WTC11 (cell line): ENCODE data around the gene PDZD11. TPM values are rescaled to one million over a fixed set of nuclear protein-coding genes. Genes with fewer than 3 reads are reported as not detected.
"Not testable (repeated sequence)": the region's sequence is repeated elsewhere in the genome, so short reads cannot be mapped to it uniquely, and the experiment has no call there.

Source experiments
- ATAC-seq: fragments of 200-7000 bp; cut with Tn5 transposase; 2 replicates; pipeline ENCODE4 v1.10.0; 2021; ENCODE audit warnings: mild to moderate bottlenecking, moderate library complexity
- CTCF ChIA-PET: fragments of 300-600 bp; sonication (Branson Sonifier 250); formaldehyde crosslinking; loops from one replicate; lab custom pipeline; 2021; ENCODE audit warnings: antibody characterized with exemption; lab: Charles Lee
- POLR2A ChIA-PET: fragments of 350-600 bp; sonication (Branson Sonifier 250); formaldehyde crosslinking; loops from one replicate; lab custom pipeline; 2021; ENCODE audit warnings: antibody characterized with exemption; lab: Charles Lee
- DNase-seq: peaks from one replicate; pipeline ENCODE4 v3.0.0; 2021; ENCODE audit warnings: low spot score
- H3K27ac Mint-ChIP-seq: 2 replicates; pipeline ENCODE4 v1.8.0; 2021; ENCODE audit warnings: mixed read lengths
- H3K27me3 Mint-ChIP-seq: 2 replicates; pipeline ENCODE4 v1.8.0; 2021; ENCODE audit warnings: low read depth, mild to moderate bottlenecking, moderate library complexity, mixed read lengths
- H3K36me3 Mint-ChIP-seq: 2 replicates; pipeline ENCODE4 v1.8.0; 2021; ENCODE audit warnings: mixed read lengths
- H3K4me1 Mint-ChIP-seq: 2 replicates; pipeline ENCODE4 v1.8.0; 2022; ENCODE audit warnings: mixed read lengths
- H3K4me3 Mint-ChIP-seq: 2 replicates; pipeline ENCODE4 v1.8.0; 2021; ENCODE audit warnings: mild to moderate bottlenecking, moderate library complexity, mixed read lengths
- H3K9me3 Mint-ChIP-seq: 2 replicates; pipeline ENCODE4 v1.8.0; 2021; ENCODE audit warnings: mixed read lengths
- CREB1 ChIP-seq: sonication (generic); formaldehyde crosslinking; IDR thresholded peaks from 2 replicates; pipeline ENCODE4 v1.8.0; 2023; ENCODE audit warnings: mild to moderate bottlenecking, missing genetic modification reagents
- ERG ChIP-seq: fragments of 250-450 bp; sonication (Bioruptor Pico); IDR thresholded peaks from 2 replicates; pipeline ENCODE4 v1.8.0; 2021; ENCODE audit warnings: mild to moderate bottlenecking
- GABPB1 ChIP-seq: sonication (generic); formaldehyde crosslinking; IDR thresholded peaks from 2 replicates; pipeline ENCODE4 v1.8.1; 2023; ENCODE audit warnings: mild to moderate bottlenecking, missing genetic modification reagents
- GRHL2 ChIP-seq: fragments of 250-450 bp; sonication (Bioruptor Pico); IDR thresholded peaks from 2 replicates; pipeline ENCODE4 v1.8.0; 2022; ENCODE audit warnings: mild to moderate bottlenecking, moderate library complexity; ENCODE audit not compliant: insufficient replicate concordance, severe bottlenecking
- HMGXB4 ChIP-seq: sonication (generic); formaldehyde crosslinking; IDR thresholded peaks from 2 replicates; pipeline ENCODE4 v1.8.1; 2023; ENCODE audit warnings: mild to moderate bottlenecking, moderate library complexity, missing genetic modification reagents
- MLX ChIP-seq: sonication (generic); formaldehyde crosslinking; IDR thresholded peaks from 2 replicates; pipeline ENCODE4 v1.8.1; 2023; ENCODE audit warnings: mild to moderate bottlenecking, missing genetic modification reagents, moderate library complexity
- MXD4 ChIP-seq: fragments of 250-450 bp; sonication (Bioruptor Pico); IDR thresholded peaks from 2 replicates; pipeline ENCODE4 v1.8.0; 2021; ENCODE audit warnings: mild to moderate bottlenecking, moderate library complexity, borderline replicate concordance
- SMAD3 ChIP-seq: sonication (generic); formaldehyde crosslinking; IDR thresholded peaks from 2 replicates; pipeline ENCODE4 v1.8.0; 2022; ENCODE audit warnings: missing genetic modification reagents, mild to moderate bottlenecking, borderline replicate concordance
- SMAD4 ChIP-seq: sonication (generic); formaldehyde crosslinking; IDR thresholded peaks from 2 replicates; pipeline ENCODE4 v1.8.0; 2022; ENCODE audit warnings: mild to moderate bottlenecking, missing genetic modification reagents
- TEAD4 ChIP-seq: sonication (generic); formaldehyde crosslinking; IDR thresholded peaks from 2 replicates; pipeline ENCODE4 v1.8.0; 2022; ENCODE audit warnings: mild to moderate bottlenecking, missing genetic modification reagents
- ZMAT4 ChIP-seq: fragments of 250-450 bp; sonication (Bioruptor Pico); IDR thresholded peaks from 2 replicates; pipeline ENCODE4 v1.9.0; 2021; ENCODE audit warnings: mild to moderate bottlenecking
- ZNF317 ChIP-seq: sonication (generic); formaldehyde crosslinking; IDR thresholded peaks from 2 replicates; pipeline ENCODE4 v1.8.1; 2023; ENCODE audit warnings: low read depth, mild to moderate bottlenecking, moderate library complexity, missing genetic modification reagents, borderline replicate concordance
- ZNF423 ChIP-seq: fragments of 250-450 bp; sonication (Bioruptor Pico); IDR thresholded peaks from 2 replicates; pipeline ENCODE4 v2.1.2; 2022; ENCODE audit warnings: mild to moderate bottlenecking, moderate library complexity
- ZNF425 ChIP-seq: fragments of 250-450 bp; sonication (Bioruptor Pico); conservative IDR thresholded peaks from 2 replicates; pipeline ENCODE4 v1.9.0; 2021; ENCODE audit warnings: mild to moderate bottlenecking
- ZNF512 ChIP-seq: sonication (generic); formaldehyde crosslinking; IDR thresholded peaks from 2 replicates; pipeline ENCODE4 v1.8.1; 2022; ENCODE audit warnings: missing genetic modification reagents, borderline replicate concordance
- ZNF532 ChIP-seq: fragments of 250-450 bp; sonication (Bioruptor Pico); IDR thresholded peaks from 2 replicates; pipeline ENCODE4 v1.9.0; 2021; ENCODE audit warnings: mild to moderate bottlenecking, borderline replicate concordance
- ZSCAN18 ChIP-seq: fragments of 250-450 bp; sonication (Bioruptor Pico); IDR thresholded peaks from 2 replicates; pipeline ENCODE4 v2.1.2; 2022; ENCODE audit warnings: mild to moderate bottlenecking, moderate library complexity
- total RNA-seq: library from RNA; stranded (reverse); gene quantifications from 3 replicates; pipeline ENCODE4 v1.2.3, GENCODE V29; 2021

The PDZD11 gene
- total RNA-seq, 1 experiment from 2014 or later: 27.8 TPM

GRCh38 chrX:70244881-70245280 lies 44.8 kb downstream of the PDZD11 start:
- TF ChIP-seq ZNF423 (CRISPR knock-in tag) (no peak), GABPB1 (CRISPR knock-in tag) (no peak), TEAD4 (CRISPR knock-in tag) (no peak), HMGXB4 (CRISPR knock-in tag) (no peak), ZNF317 (CRISPR knock-in tag) (no peak), SMAD4 (CRISPR knock-in tag) (no peak), MLX (CRISPR knock-in tag) (no peak), ZNF425 (CRISPR knock-in tag) (no peak), MXD4 (CRISPR knock-in tag) (no peak), ZMAT4 (no peak), ERG (no peak), ZSCAN18 (CRISPR knock-in tag) (no peak), GRHL2 (CRISPR knock-in tag) (no peak), ZNF532 (CRISPR knock-in tag) (no peak), SMAD3 (CRISPR knock-in tag) (no peak), ZNF512 (CRISPR knock-in tag) (no peak), CREB1 (CRISPR knock-in tag) (no peak)
- H3K27me3 Mint-ChIP-seq: no peaks in the 10 kb centered on the region
- CTCF ChIA-PET: no interaction called here
- no peak overlapping the region for H3K4me3 Mint-ChIP-seq
- ATAC-seq: no peak
- H3K9me3 Mint-ChIP-seq: no peaks in the 10 kb centered on the region
- H3K4me1 Mint-ChIP-seq: peaks cover 13% of the 10 kb centered on the region
- H3K27ac Mint-ChIP-seq: no peak overlapping the region
- DNase-seq: no peak
- POLR2A ChIA-PET: no interaction called here
- no peaks in the 10 kb centered on the region for H3K36me3 Mint-ChIP-seq

- POLR2A ChIA-PET, H3K27ac Mint-ChIP-seq, ATAC-seq, H3K4me3 Mint-ChIP-seq, DNase-seq, H3K27me3 Mint-ChIP-seq, CTCF ChIA-PET, H3K9me3 Mint-ChIP-seq, H3K36me3 Mint-ChIP-seq: not testable (repeated sequence)
- H3K4me1 Mint-ChIP-seq: peaks cover 13% of the 10 kb centered on the region
Measured at GRCh38 chrX:70243601-70244000, 46.1 kb downstream of the PDZD11 start.
